Loucy (cell line): ENCODE measurements around the gene HEXIM1.

Source experiments
- H2AFZ ChIP-seq: fragments of 200-600 bp; sonication (generic); 2 replicates; pipeline ENCODE4 v1.6.0; 2016; ENCODE audit warnings: antibody characterized with exemption, mild to moderate bottlenecking, low read length, moderate library complexity
- H3F3A ChIP-seq: fragments of 200-600 bp; 2 replicates; pipeline ENCODE4 v1.6.0; 2016; ENCODE audit warnings: antibody characterized with exemption, low read depth, mild to moderate bottlenecking
- H3K27me3 ChIP-seq: fragments of 200-600 bp; sonication (generic); 2 replicates; pipeline ENCODE4 v1.6.1; 2014; ENCODE audit warnings: low read length, mild to moderate bottlenecking; ENCODE audit not compliant: insufficient read depth, poor library complexity, severe bottlenecking
- H3K36me3 ChIP-seq: fragments of 200-600 bp; sonication (generic); 2 replicates; pipeline ENCODE4 v1.6.1; 2016; ENCODE audit warnings: low read length; ENCODE audit not compliant: insufficient read depth
- H3K4me1 ChIP-seq: fragments of 200-600 bp; sonication (generic); 2 replicates; pipeline ENCODE4 v1.5.1; 2014; ENCODE audit warnings: low read length, mild to moderate bottlenecking; ENCODE audit not compliant: insufficient read depth, poor library complexity, severe bottlenecking
- H3K4me2 ChIP-seq: fragments of 200-600 bp; sonication (generic); 2 replicates; pipeline ENCODE4 v1.6.0; 2014; ENCODE audit warnings: antibody characterized with exemption, low read length, low read depth, mild to moderate bottlenecking; ENCODE audit not compliant: poor library complexity, severe bottlenecking
- H3K4me3 ChIP-seq: fragments of 200-600 bp; sonication (generic); 2 replicates; pipeline ENCODE4 v1.5.1; 2014; ENCODE audit warnings: low read length, mild to moderate bottlenecking, mixed read lengths; ENCODE audit not compliant: poor library complexity, severe bottlenecking
- H3K79me2 ChIP-seq: fragments of 200-600 bp; sonication (generic); 2 replicates; pipeline ENCODE4 v1.6.1; 2014; ENCODE audit warnings: low read length; ENCODE audit not compliant: insufficient read depth
- H3K9ac ChIP-seq: fragments of 200-600 bp; sonication (generic); 2 replicates; pipeline ENCODE4 v1.6.0; 2014; ENCODE audit warnings: mild to moderate bottlenecking, low read depth, low read length, moderate library complexity; ENCODE audit not compliant: poor library complexity, severe bottlenecking
- H3K9me2 ChIP-seq: fragments of 200-600 bp; sonication (generic); replicated peaks from 2 replicates; pipeline ENCODE4 v1.6.1; 2016; ENCODE audit warnings: low read depth, low read length, mixed read lengths
- H3K9me3 ChIP-seq: fragments of 200-600 bp; sonication (generic); 2 replicates; pipeline ENCODE4 v1.6.1; 2014; ENCODE audit warnings: mild to moderate bottlenecking, antibody characterized with exemption, low read length, low read depth; ENCODE audit not compliant: insufficient read depth
- H4K20me1 ChIP-seq: fragments of 200-600 bp; sonication (generic); 2 replicates; pipeline ENCODE4 v1.6.0; 2014; ENCODE audit warnings: antibody characterized with exemption, low read length, mild to moderate bottlenecking; ENCODE audit not compliant: insufficient read depth, poor library complexity, severe bottlenecking
- EZH2phosphoT487 ChIP-seq: fragments of 200-600 bp; IDR thresholded peaks from 2 replicates; pipeline ENCODE4 v1.6.1; 2018; ENCODE audit warnings: antibody characterized with exemption, mild to moderate bottlenecking, moderate library complexity, borderline replicate concordance
- TF ChIP-seq, protein P1 (sequence below): fragments of 200-600 bp; sonication (generic); conservative IDR thresholded peaks from 2 replicates; pipeline ENCODE4 v1.5.1; 2014; ENCODE audit warnings: mild to moderate bottlenecking, antibody characterized with exemption, low read length

The HEXIM1 gene

GRCh38 chr17:45125509-45125908 lies 22.8 kb upstream of the HEXIM1 start:
- Histone ChIP-seq H3K36me3 (no peaks in the 10 kb centered on the region), H3F3A (no peaks in the 10 kb centered on the region), H3K9ac (no peak overlapping the region), H3K9me3 (no peaks in the 10 kb centered on the region), H4K20me1 (no peaks in the 10 kb centered on the region), H3K27me3 (no peaks in the 10 kb centered on the region), H3K4me2 (no peak overlapping the region), H3K9me2 (no peaks in the 10 kb centered on the region), H3K79me2 (no peaks in the 10 kb centered on the region), H2AFZ (no peak overlapping the region), H3K4me3 (no peak overlapping the region), H3K4me1 (peaks cover 18% of the 10 kb centered on the region)
- TF ChIP-seq, protein P1, sequence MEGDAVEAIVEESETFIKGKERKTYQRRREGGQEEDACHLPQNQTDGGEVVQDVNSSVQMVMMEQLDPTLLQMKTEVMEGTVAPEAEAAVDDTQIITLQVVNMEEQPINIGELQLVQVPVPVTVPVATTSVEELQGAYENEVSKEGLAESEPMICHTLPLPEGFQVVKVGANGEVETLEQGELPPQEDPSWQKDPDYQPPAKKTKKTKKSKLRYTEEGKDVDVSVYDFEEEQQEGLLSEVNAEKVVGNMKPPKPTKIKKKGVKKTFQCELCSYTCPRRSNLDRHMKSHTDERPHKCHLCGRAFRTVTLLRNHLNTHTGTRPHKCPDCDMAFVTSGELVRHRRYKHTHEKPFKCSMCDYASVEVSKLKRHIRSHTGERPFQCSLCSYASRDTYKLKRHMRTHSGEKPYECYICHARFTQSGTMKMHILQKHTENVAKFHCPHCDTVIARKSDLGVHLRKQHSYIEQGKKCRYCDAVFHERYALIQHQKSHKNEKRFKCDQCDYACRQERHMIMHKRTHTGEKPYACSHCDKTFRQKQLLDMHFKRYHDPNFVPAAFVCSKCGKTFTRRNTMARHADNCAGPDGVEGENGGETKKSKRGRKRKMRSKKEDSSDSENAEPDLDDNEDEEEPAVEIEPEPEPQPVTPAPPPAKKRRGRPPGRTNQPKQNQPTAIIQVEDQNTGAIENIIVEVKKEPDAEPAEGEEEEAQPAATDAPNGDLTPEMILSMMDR = no peak
- TF ChIP-seq EZH2phosphoT487 = no peak

DNA sequence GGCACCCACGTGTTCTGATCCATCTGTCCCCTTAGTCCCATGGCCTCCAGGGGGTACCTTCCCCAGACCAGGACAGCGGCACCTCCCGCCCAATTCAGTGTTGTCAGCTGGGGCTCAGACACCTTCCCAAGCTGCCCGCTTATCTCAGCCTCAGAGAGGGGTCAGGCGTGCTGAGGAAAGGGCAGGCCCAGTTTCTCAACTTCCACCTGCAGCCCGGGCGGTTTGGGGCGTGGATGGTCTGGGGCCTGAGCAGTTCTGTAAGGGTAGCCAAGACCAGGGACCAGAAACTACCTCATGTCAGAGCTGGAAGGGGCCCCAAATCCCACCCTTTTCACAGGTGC lies 21.1 kb upstream of the HEXIM1 start:
- no peak overlapping the region for H3K9ac ChIP-seq
- H4K20me1 ChIP-seq = no peaks in the 10 kb centered on the region
- H3K4me3 ChIP-seq = no peak overlapping the region
- H3K9me3 ChIP-seq = no peaks in the 10 kb centered on the region
- H2AFZ ChIP-seq = no peak overlapping the region
- H3K36me3 ChIP-seq = no peaks in the 10 kb centered on the region
- H3K4me1 ChIP-seq = peaks cover 18% of the 10 kb centered on the region
- TF ChIP-seq, protein P1 = no peak
- TF ChIP-seq EZH2phosphoT487 = no peak
- no peak overlapping the region for H3K4me2 ChIP-seq
- no peaks in the 10 kb centered on the region for H3K27me3 ChIP-seq
- no peaks in the 10 kb centered on the region for H3F3A ChIP-seq
- H3K79me2 ChIP-seq = no peaks in the 10 kb centered on the region
- no peaks in the 10 kb centered on the region for H3K9me2 ChIP-seq

GRCh38 chr17:45127548-45128300 lies 20.6 kb upstream of the HEXIM1 start:
- H3K9ac ChIP-seq = no peak overlapping the region
- H3K4me1 ChIP-seq = peaks cover 21% of the 10 kb centered on the region
- TF ChIP-seq EZH2phosphoT487 = no peak
- TF ChIP-seq, protein P1 = no peak

More at GRCh38 chr17:45127548-45128300, 20.6 kb upstream of the HEXIM1 start:
- H3K9me3 ChIP-seq = no peaks in the 10 kb centered on the region
- H3K4me2 ChIP-seq = no peak overlapping the region
- no peak overlapping the region for H2AFZ ChIP-seq
- H3K9me2 ChIP-seq = no peaks in the 10 kb centered on the region
- no peaks in the 10 kb centered on the region for H3K36me3 ChIP-seq
- no peak overlapping the region for H3K4me3 ChIP-seq
- no peaks in the 10 kb centered on the region for H4K20me1 ChIP-seq
- no peaks in the 10 kb centered on the region for H3K27me3 ChIP-seq
- H3F3A ChIP-seq = no peaks in the 10 kb centered on the region
- no peaks in the 10 kb centered on the region for H3K79me2 ChIP-seq
